Measurements from ENCODE around the gene VNN1. TPM values are rescaled to one million over a fixed set of nuclear protein-coding genes. Genes with fewer than 3 reads are reported as not detected.
"Not testable (repeated sequence)": the region's sequence is repeated elsewhere in the genome, so short reads cannot be mapped to it uniquely, and the experiment has no call there.

VNN1 gene
- total RNA-seq, 6 donors from 2014 or later, result 0.67 to 9.4 (median 4.7) TPM

DNA sequence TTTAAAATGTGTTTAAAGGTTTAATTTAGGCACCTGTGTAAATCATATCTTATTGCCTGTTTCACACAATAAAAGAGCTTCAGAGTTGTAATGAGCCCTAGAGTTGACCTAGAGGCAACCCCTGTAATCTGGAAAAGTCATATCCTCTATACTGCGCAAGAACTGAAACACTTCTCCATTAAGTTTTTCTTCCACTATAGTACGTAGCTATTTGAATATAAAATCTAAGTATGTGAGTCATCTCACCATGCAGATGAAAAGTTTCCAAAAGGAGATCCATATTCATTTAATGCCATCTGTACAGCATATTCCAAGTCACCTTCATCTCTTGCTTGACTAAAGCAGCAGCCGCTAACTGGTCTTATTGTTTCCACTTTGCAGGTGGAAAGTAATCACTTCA lies 28.8 kb downstream of the VNN1 start:
- WGBS, 2 donors, result 89 to 93% methylated on average over 3 of the region's 3 CpGs
- Histone ChIP-seq H3K27ac (no peak overlapping the region), H3K36me3 (no peaks in the 10 kb centered on the region), H3K4me3 (no peak overlapping the region), H3K9me3 (no peaks in the 10 kb centered on the region), H3K27me3 (no peaks in the 10 kb centered on the region), H3K4me1 (peaks cover 0 to 5% (median 0%) of the 10 kb centered on the region in 4 donors)
- DNase-seq (no peak), ATAC-seq (ENCODE audit: low FRiP score in 2 of 2) (peak in 1 of 2 donors; percentile 61)
- TF ChIP-seq POLR2AphosphoS5 (IDR thresholded peaks at IDR 0.05) (no peak), EP300 (IDR thresholded peaks at IDR 0.05) (no peak), POLR2A (IDR thresholded peaks at IDR 0.05) (no peak)
- TF ChIP-seq, protein P1, sequence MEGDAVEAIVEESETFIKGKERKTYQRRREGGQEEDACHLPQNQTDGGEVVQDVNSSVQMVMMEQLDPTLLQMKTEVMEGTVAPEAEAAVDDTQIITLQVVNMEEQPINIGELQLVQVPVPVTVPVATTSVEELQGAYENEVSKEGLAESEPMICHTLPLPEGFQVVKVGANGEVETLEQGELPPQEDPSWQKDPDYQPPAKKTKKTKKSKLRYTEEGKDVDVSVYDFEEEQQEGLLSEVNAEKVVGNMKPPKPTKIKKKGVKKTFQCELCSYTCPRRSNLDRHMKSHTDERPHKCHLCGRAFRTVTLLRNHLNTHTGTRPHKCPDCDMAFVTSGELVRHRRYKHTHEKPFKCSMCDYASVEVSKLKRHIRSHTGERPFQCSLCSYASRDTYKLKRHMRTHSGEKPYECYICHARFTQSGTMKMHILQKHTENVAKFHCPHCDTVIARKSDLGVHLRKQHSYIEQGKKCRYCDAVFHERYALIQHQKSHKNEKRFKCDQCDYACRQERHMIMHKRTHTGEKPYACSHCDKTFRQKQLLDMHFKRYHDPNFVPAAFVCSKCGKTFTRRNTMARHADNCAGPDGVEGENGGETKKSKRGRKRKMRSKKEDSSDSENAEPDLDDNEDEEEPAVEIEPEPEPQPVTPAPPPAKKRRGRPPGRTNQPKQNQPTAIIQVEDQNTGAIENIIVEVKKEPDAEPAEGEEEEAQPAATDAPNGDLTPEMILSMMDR (IDR thresholded peaks at IDR 0.05), result no peak

DNA sequence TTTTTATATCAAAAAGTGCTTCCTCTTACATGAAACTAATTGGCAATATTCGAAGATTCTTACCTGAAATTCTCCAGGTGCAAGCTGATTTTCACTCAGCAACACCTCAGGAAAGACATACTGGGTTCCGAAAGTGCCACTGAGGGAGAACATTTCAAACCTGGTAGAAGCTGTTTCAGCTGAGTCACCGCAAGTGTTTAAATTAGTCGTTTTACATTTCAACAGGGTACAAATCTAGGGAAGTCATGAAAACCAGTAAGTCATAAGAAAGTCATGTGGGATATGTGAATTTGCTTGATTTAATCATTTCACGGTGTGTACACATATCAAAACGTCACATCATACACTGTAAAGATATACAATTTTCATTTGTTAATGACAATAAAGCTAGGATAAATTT lies 29.6 kb downstream of the VNN1 start:
- 85 to 89% methylated on average over 6 of the region's 6 CpGs for WGBS, 2 donors
- H3K9me3 ChIP-seq, result no peaks in the 10 kb centered on the region
- H3K27ac ChIP-seq, result no peak overlapping the region
- TF ChIP-seq, protein P1 (IDR thresholded peaks at IDR 0.05), result no peak
- no peak for TF ChIP-seq POLR2AphosphoS5 (IDR thresholded peaks at IDR 0.05)
- TF ChIP-seq EP300 (IDR thresholded peaks at IDR 0.05), result no peak
- H3K4me3 ChIP-seq, result no peak overlapping the region
- ATAC-seq (ENCODE audit: low FRiP score in 2 of 2) (no peak), DNase-seq (no peak)
- H3K27me3 ChIP-seq, result no peaks in the 10 kb centered on the region
- H3K4me1 ChIP-seq, result peaks cover 0 to 5% (median 0%) of the 10 kb centered on the region in 4 donors
- no peaks in the 10 kb centered on the region for H3K36me3 ChIP-seq

- Histone ChIP-seq H3K9me3 (no peaks in the 10 kb centered on the region), H3K27me3 (no peaks in the 10 kb centered on the region), H3K27ac (no peak overlapping the region), H3K4me1 (peaks cover 0 to 5% (median 0%) of the 10 kb centered on the region in 4 donors), H3K4me3 (no peak overlapping the region), H3K36me3 (no peaks in the 10 kb centered on the region)
- no peak for TF ChIP-seq POLR2A (IDR thresholded peaks at IDR 0.05)
- no peak for TF ChIP-seq POLR2AphosphoS5 (IDR thresholded peaks at IDR 0.05)
- TF ChIP-seq, protein P1 (IDR thresholded peaks at IDR 0.05), result no peak
- TF ChIP-seq EP300 (IDR thresholded peaks at IDR 0.05), result no peak
- ATAC-seq (ENCODE audit: low FRiP score in 2 of 2) (peak in 1 of 2 donors; percentile 42), DNase-seq (no peak)
- 80 to 84% methylated on average over 6 of the region's 6 CpGs for WGBS, 2 donors
Measured at GRCh38 chr6:132683543-132683942, 30.3 kb downstream of the VNN1 start.

DNA sequence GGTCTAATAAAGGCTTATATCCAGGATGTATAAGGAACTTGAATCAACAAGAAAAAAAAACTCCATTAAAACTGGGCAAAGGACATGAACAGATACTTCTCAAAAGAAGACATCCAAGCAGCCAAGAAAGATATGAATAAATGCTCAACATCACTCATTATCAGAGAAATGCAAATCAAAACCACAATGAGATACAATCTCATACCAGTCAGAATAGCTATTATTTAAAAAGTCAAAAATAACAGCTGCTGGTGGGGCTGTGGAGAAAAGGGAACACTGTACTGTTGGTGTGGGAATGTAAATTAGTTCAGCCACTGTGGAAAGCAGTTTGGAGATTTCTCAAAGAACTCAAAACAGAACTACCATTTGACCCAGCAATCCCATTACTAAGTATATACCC lies 34.8 kb downstream of the VNN1 start:
- not testable (repeated sequence) for H3K36me3 ChIP-seq; H3K27me3 ChIP-seq; DNase-seq; H3K27ac ChIP-seq; H3K9me3 ChIP-seq; ATAC-seq (ENCODE audit: low FRiP score in 2 of 2); H3K4me1 ChIP-seq; H3K4me3 ChIP-seq

GRCh38 chr6:132675749-132676148 lies 38.1 kb downstream of the VNN1 start:
- DNase-seq, result no peak
- H3K4me1 ChIP-seq, result no peaks in the 10 kb centered on the region
- no peaks in the 10 kb centered on the region for H3K27me3 ChIP-seq
- no peak overlapping the region for H3K27ac ChIP-seq
- no peaks in the 10 kb centered on the region for H3K36me3 ChIP-seq
- H3K9me3 ChIP-seq, result no peaks in the 10 kb centered on the region
- no peak for TF ChIP-seq EP300 (IDR thresholded peaks at IDR 0.05)
- TF ChIP-seq, protein P1 (IDR thresholded peaks at IDR 0.05), result no peak
- no peak for TF ChIP-seq POLR2A (IDR thresholded peaks at IDR 0.05)
- no peak for TF ChIP-seq POLR2AphosphoS5 (IDR thresholded peaks at IDR 0.05)
- peak in 1 of 2 donors; percentile 32 for ATAC-seq (ENCODE audit: low FRiP score in 2 of 2)
- no peak overlapping the region for H3K4me3 ChIP-seq

All from upper lobe of left lung (tissue), 6 donors.